Sigmoid colon (tissue), 7 donors: ENCODE results near the gene ELOVL5. TPM values are rescaled to one million over a fixed set of nuclear protein-coding genes. Genes with fewer than 3 reads are reported as not detected.

Source experiments
- DNase-seq: peaks from one replicate; pipeline ENCODE4 v3.0.0-alpha.2; 2019
- H3K27ac ChIP-seq, 4 donors: fragments of 200-600 bp; sonication (generic); one replicate each; pipeline ENCODE4 v1.5.1; 2016 to 2019; ENCODE audit warnings: mild to moderate bottlenecking in 1 of 4
- H3K27me3 ChIP-seq, 3 donors: fragments of 200-600 bp; sonication (generic); one replicate each; pipeline ENCODE4 v1.5.1; 2019; ENCODE audit warnings: mild to moderate bottlenecking in 1 of 3
- H3K36me3 ChIP-seq, 4 donors: fragments of 200-600 bp; sonication (generic); one replicate each; pipeline ENCODE4 v1.5.1; 2016 to 2019
- H3K4me1 ChIP-seq, 4 donors: fragments of 200-600 bp; sonication (generic); one replicate each; pipeline ENCODE4 v1.5.1; 2017 to 2019
- H3K4me3 ChIP-seq, 4 donors: fragments of 200-600 bp; sonication (generic); one replicate each; pipeline ENCODE4 v1.5.1; 2017 to 2019; ENCODE audit warnings: mild to moderate bottlenecking in 2 of 4, moderate library complexity in 1 of 4
- H3K9me3 ChIP-seq, 4 donors: fragments of 200-600 bp in 3 of 4; sonication (generic) in 3 of 4; one replicate each; pipeline versions ENCODE4 v1.5.1 to v1.6.1; 2013 to 2019
- EP300 ChIP-seq, 4 donors: sonication (generic); formaldehyde crosslinking; IDR thresholded peaks; one replicate each; pipeline ENCODE4 v1.6.1; 2017; ENCODE audit warnings: antibody characterized with exemption in 4 of 4
- POLR2A ChIP-seq, 2 donors: fragments of 450-650 bp; IDR thresholded peaks; one replicate each; pipeline ENCODE4 v1.6.1; 2016; ENCODE audit warnings: antibody characterized with exemption in 2 of 2, mild to moderate bottlenecking in 2 of 2, moderate library complexity in 2 of 2
- POLR2AphosphoS5 ChIP-seq, 4 donors: sonication (generic); formaldehyde crosslinking; IDR thresholded peaks; one replicate each; pipeline ENCODE4 v1.6.1; 2017; ENCODE audit warnings: antibody characterized with exemption in 4 of 4
- WGBS, 2 donors: extraction: QIAGEN DNeasy Blood & Tissue Kit; methylation state at CpG; one replicate each; pipeline ENCODE4 v1.1.7; 2013; 5-methylcytosine and 5-hydroxymethylcytosine counted together
- intact Hi-C: fragments of 100-400 bp; cut with DNase I; formaldehyde crosslinking; loops from one replicate; pipeline ENCODE4 v1.15.1; 2023
- polyA plus RNA-seq, 3 donors: library from polyadenylated mRNA; stranded (reverse); fragments of 200-250 nt; gene quantifications; one replicate each; pipeline ENCODE4 v1.2.3, GENCODE V29; 2013
- total RNA-seq, 4 donors: library from RNA; depleted of rRNA; stranded (reverse); fragments of >200 nt; gene quantifications; one replicate each; pipeline ENCODE4 v1.1.0, GENCODE V29; 2016
- TF ChIP-seq, protein P1 (sequence below), 4 experiments: fragments of 450-650 bp in 3 of 4; fragments of 200-600 bp in 1 of 4; IDR thresholded peaks; one replicate each; pipeline ENCODE4 v1.5.1; 2016 to 2019; ENCODE audit warnings: antibody characterized with exemption in 4 of 4, mild to moderate bottlenecking in 3 of 4, moderate library complexity in 2 of 4
- donor health status: healthy with polysubstance abuse.
- donor health status: Bipolar disorder and iron deficiency.
- donor health status: healthy.

ELOVL5 gene
- total and polyA plus RNA-seq, 7 donors = 7.2 to 73.8 (median 54.3) TPM

DNA sequence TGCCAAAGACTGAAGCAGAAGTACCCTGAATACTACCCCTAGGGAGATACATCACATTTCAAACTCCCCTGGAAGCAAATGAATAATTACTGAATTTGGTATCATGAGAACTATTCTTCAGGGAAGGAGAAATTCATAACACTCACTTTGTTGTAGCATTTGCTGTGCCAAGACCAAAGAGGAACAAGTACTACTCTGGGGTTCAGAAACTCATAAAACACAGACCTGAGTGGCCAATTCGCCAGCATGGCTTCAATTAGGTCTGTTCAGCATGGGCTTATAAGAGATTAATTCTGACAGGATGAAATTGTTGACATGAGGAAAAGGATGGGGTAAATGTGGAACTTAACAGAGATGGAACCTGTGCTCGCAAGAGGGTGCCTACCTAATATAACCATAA lies 6.5 kb downstream of the ELOVL5 start:
- TF ChIP-seq, protein P1, sequence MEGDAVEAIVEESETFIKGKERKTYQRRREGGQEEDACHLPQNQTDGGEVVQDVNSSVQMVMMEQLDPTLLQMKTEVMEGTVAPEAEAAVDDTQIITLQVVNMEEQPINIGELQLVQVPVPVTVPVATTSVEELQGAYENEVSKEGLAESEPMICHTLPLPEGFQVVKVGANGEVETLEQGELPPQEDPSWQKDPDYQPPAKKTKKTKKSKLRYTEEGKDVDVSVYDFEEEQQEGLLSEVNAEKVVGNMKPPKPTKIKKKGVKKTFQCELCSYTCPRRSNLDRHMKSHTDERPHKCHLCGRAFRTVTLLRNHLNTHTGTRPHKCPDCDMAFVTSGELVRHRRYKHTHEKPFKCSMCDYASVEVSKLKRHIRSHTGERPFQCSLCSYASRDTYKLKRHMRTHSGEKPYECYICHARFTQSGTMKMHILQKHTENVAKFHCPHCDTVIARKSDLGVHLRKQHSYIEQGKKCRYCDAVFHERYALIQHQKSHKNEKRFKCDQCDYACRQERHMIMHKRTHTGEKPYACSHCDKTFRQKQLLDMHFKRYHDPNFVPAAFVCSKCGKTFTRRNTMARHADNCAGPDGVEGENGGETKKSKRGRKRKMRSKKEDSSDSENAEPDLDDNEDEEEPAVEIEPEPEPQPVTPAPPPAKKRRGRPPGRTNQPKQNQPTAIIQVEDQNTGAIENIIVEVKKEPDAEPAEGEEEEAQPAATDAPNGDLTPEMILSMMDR (IDR thresholded peaks at IDR 0.05) = no peak
- TF ChIP-seq POLR2A (IDR thresholded peaks at IDR 0.05) = no peak
- TF ChIP-seq POLR2AphosphoS5 (IDR thresholded peaks at IDR 0.05) = no peak
- TF ChIP-seq EP300 (IDR thresholded peaks at IDR 0.05) = no peak
- Histone ChIP-seq H3K9me3 (no peaks in the 10 kb centered on the region), H3K36me3 (no peaks in the 10 kb centered on the region), H3K27ac (peak overlapping the region in 1 of 4 donors; percentile 37), H3K4me3 (no peak overlapping the region), H3K27me3 (no peaks in the 10 kb centered on the region), H3K4me1 (peaks cover 0 to 87% (median 44%) of the 10 kb centered on the region in 4 donors)
- WGBS, 2 donors = 86 to 94% methylated on average over 2 of the region's 2 CpGs
- no peak for DNase-seq
- intact Hi-C loops = no loop called here

DNA sequence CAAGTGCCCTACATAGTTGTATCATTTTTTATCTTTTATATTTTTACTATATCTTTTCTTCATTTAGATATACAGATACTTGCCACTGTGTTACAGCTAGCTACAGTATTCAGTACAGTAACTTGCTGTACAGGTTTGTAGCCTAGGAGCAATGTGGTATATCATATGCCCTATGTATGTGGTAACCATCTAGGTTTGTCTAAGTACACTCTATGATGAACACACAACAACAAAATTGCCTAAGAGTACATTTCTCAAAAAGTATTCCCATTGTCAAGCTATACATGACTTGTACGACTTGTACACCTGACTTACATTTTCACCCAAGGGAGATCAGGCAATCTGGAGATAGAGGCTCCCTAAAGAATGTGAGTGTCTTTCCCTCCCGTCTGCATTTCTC lies 8.2 kb downstream of the ELOVL5 start:
- TF ChIP-seq POLR2AphosphoS5 (IDR thresholded peaks at IDR 0.05) (no peak), EP300 (IDR thresholded peaks at IDR 0.05) (no peak), POLR2A (IDR thresholded peaks at IDR 0.05) (no peak)
- TF ChIP-seq, protein P1 (IDR thresholded peaks at IDR 0.05) = no peak
- 89 to 90% methylated on average over 2 of the region's 2 CpGs for WGBS, 2 donors
- H3K4me3 ChIP-seq = no peak overlapping the region
- DNase-seq = no peak
- H3K9me3 ChIP-seq = no peaks in the 10 kb centered on the region
- H3K4me1 ChIP-seq = peaks cover 0 to 83% (median 42%) of the 10 kb centered on the region in 4 donors
- H3K27me3 ChIP-seq = no peaks in the 10 kb centered on the region
- intact Hi-C loops = no loop called here
- H3K27ac ChIP-seq = no peak overlapping the region
- H3K36me3 ChIP-seq = no peaks in the 10 kb centered on the region

DNA sequence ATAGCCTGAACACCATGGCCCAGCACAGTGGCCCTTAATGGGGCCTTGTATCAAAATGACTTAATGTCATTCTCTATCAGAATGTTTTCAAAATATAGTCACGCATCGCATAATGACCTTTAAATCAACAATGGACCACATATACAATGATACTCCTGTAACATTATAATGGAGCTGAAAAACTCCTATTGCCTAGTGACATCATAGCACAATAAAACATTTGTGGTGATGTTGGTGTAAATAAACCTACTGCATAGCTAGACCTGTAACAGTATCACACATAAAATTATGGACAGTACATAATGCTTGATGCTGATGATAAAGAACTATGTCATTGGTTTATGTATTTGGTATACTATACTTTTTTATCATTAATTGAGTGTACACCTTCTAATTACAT lies 9.3 kb downstream of the ELOVL5 start:
- H3K27ac ChIP-seq = no peak overlapping the region
- H3K4me1 ChIP-seq = peaks cover 0 to 82% (median 44%) of the 10 kb centered on the region in 4 donors
- intact Hi-C loops = no loop called here
- DNase-seq = no peak
- H3K27me3 ChIP-seq = no peaks in the 10 kb centered on the region
- no peaks in the 10 kb centered on the region for H3K36me3 ChIP-seq
- TF ChIP-seq EP300 (IDR thresholded peaks at IDR 0.05) = no peak
- no peak for TF ChIP-seq POLR2A (IDR thresholded peaks at IDR 0.05)
- TF ChIP-seq POLR2AphosphoS5 (IDR thresholded peaks at IDR 0.05) = no peak
- TF ChIP-seq, protein P1 (IDR thresholded peaks at IDR 0.05) = no peak
- 96 to 99% methylated on average over 2 of the region's 2 CpGs for WGBS, 2 donors
- no peak overlapping the region for H3K4me3 ChIP-seq
- H3K9me3 ChIP-seq = no peaks in the 10 kb centered on the region

DNA sequence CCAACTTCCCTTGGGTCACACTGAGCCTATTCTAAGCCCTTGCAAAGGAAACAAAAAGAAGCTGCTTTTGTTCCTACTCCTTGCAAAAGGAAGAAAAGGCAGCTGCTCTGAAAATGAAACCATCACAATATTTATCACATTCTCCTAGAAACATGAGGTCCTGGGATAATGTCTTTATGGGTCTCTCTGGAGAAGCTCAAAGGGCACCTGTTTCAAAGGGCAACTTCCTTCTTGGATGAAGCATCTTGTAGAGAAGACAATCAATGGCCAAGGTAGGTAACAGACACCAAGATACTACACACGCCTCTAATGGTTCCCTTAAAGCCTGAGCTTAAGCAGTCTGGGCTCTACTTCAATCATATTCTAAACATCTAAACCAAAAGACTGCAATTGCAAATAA lies 10.4 kb downstream of the ELOVL5 start:
- H3K4me1 ChIP-seq = peaks cover 0 to 84% (median 47%) of the 10 kb centered on the region in 4 donors
- H3K27ac ChIP-seq = no peak overlapping the region
- DNase-seq = no peak
- TF ChIP-seq, protein P1 (IDR thresholded peaks at IDR 0.05) = no peak
- TF ChIP-seq POLR2A (IDR thresholded peaks at IDR 0.05) (no peak), POLR2AphosphoS5 (IDR thresholded peaks at IDR 0.05) (no peak), EP300 (IDR thresholded peaks at IDR 0.05) (no peak)
- no peaks in the 10 kb centered on the region for H3K27me3 ChIP-seq
- H3K9me3 ChIP-seq = no peaks in the 10 kb centered on the region
- no peaks in the 10 kb centered on the region for H3K36me3 ChIP-seq
- no peak overlapping the region for H3K4me3 ChIP-seq
- 31 to 52% methylated on average over 1 of the region's 1 CpG for WGBS, 2 donors
- intact Hi-C loops = no loop called here

DNA sequence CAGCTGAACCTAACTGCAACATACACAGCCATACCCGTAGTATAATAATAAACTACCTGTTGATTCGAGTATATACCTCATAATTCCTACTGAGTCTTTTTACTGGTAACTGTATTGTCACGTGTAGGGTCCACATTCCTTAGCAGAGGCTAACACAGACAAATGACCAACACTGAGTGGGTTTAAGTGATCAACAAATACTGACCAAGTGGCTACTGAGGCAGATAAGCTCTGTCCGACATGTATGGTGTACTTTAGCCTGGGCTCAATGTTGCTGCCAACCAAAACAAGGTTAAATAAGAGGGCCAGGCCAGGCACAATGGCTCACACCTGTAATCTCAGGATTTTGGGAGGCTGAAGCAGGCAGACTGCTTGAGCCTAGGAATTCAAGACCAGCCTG lies 12.7 kb downstream of the ELOVL5 start:
- no peaks in the 10 kb centered on the region for H3K9me3 ChIP-seq
- peaks cover 0 to 68% (median 34%) of the 10 kb centered on the region in 4 donors for H3K4me1 ChIP-seq
- no peak for DNase-seq
- no peaks in the 10 kb centered on the region for H3K27me3 ChIP-seq
- TF ChIP-seq EP300 (IDR thresholded peaks at IDR 0.05) = no peak
- TF ChIP-seq, protein P1 (IDR thresholded peaks at IDR 0.05) = no peak
- no peak for TF ChIP-seq POLR2A (IDR thresholded peaks at IDR 0.05)
- no peak for TF ChIP-seq POLR2AphosphoS5 (IDR thresholded peaks at IDR 0.05)
- WGBS, 2 donors = 75 to 85% methylated on average over 4 of the region's 4 CpGs
- H3K36me3 ChIP-seq = no peaks in the 10 kb centered on the region
- H3K27ac ChIP-seq = peak overlapping the region in 3 of 4 donors; percentile 43 to 70 (median 64)
- intact Hi-C loops = no loop called here
- H3K4me3 ChIP-seq = peak overlapping the region in 3 of 4 donors; percentile 16 to 28 (median 27)
